Stimulated activated CD4-positive, alpha-beta T cell treated with anti-CD3 and anti-CD28 coated beads, Interleukin-4, amount 100 ng/mL, for 24 hours (primary cell): ENCODE data around the gene ELOB.
"Not testable (repeated sequence)": the region's sequence is repeated elsewhere in the genome, so short reads cannot be mapped to it uniquely, and the experiment has no call there.

Source experiments
- DNase-seq: peaks from one replicate; pipeline ENCODE4 v3.0.0-alpha.2; 2020

Gene ELOB

GRCh38 chr16:2744711-2745110 lies 32.4 kb downstream of the ELOB start:
- no peak for DNase-seq

GRCh38 chr16:2743007-2743810 lies 33.9 kb downstream of the ELOB start:
- no peak for DNase-seq

GRCh38 chr16:2742323-2743006 lies 34.6 kb downstream of the ELOB start:
- no peak for DNase-seq

- DNase-seq: no peak
Measured at GRCh38 chr16:2741168-2741567, 35.9 kb downstream of the ELOB start.

- DNase-seq: no peak
Measured at GRCh38 chr16:2740476-2740875, 36.6 kb downstream of the ELOB start.

- DNase-seq: no peak
Measured at GRCh38 chr16:2739625-2740430, 37.3 kb downstream of the ELOB start.

GRCh38 chr16:2738615-2739014 lies 38.5 kb downstream of the ELOB start:
- DNase-seq: no peak

- no peak for DNase-seq
Measured at GRCh38 chr16:2737895-2738418, 39.1 kb downstream of the ELOB start.

- no peak for DNase-seq
Measured at GRCh38 chr16:2737238-2737605, 39.9 kb downstream of the ELOB start.

GRCh38 chr16:2736476-2737237 lies 40.4 kb downstream of the ELOB start:
- no peak for DNase-seq

- DNase-seq: no peak
Measured at GRCh38 chr16:2734844-2735515, 42.1 kb downstream of the ELOB start.

GRCh38 chr16:2728034-2728433 lies 49.0 kb downstream of the ELOB start:
- DNase-seq: no peak

GRCh38 chr16:2726923-2727322 lies 50.2 kb downstream of the ELOB start:
- DNase-seq: no peak

- DNase-seq: no peak
Measured at GRCh38 chr16:2724816-2725348, 52.2 kb downstream of the ELOB start.

- DNase-seq: no peak
Measured at GRCh38 chr16:2724088-2724676, 52.9 kb downstream of the ELOB start.

- DNase-seq: not testable (repeated sequence)
Measured at GRCh38 chr16:2721634-2722173, 55.4 kb downstream of the ELOB start.
